Endothelial cell of umbilical vein (primary cell): ENCODE results near the gene TSPAN4. TPM values are rescaled to one million over a fixed set of nuclear protein-coding genes. Genes with fewer than 3 reads are reported as not detected.

Source experiments
- BruUV-seq: library from RNA; stranded (reverse); fragments of 400-500 nt; replicated peaks from 2 replicates; lab custom pipeline; 2021; lab: Mats Ljungman, UMichigan
- CTCF ChIA-PET: fragments of 300-600, 350-600 bp; sonication (Branson Sonifier 250); formaldehyde crosslinking; loops from one replicate; lab custom pipeline; 2021; ENCODE audit warnings: antibody characterized with exemption, inconsistent platforms; lab: Charles Lee
- POLR2A ChIA-PET: fragments of 300-600, 350-600 bp; sonication (Branson Sonifier 250); formaldehyde crosslinking; loops from one replicate; lab custom pipeline; 2021; ENCODE audit warnings: antibody characterized with exemption, inconsistent platforms; lab: Charles Lee
- DNase-seq: peaks from one replicate; pipeline ENCODE4 v3.0.0-alpha.2; 2011; ENCODE audit warnings: low read depth, low spot score
- FAIRE-seq: peaks from 2 replicates; lab custom pipeline; 2011; peaks lifted over from hg19 to GRCh38; lab: Jason Lieb, UNC
- H2AFZ ChIP-seq: 2 replicates; pipeline ENCODE4 v1.6.0; 2012; ENCODE audit warnings: low read depth, low read length, control low read depth, inconsistent platforms
- H3K27ac ChIP-seq: 2 replicates; pipeline ENCODE4 v1.5.1; 2011; ENCODE audit warnings: low read depth, mild to moderate bottlenecking, control low read depth, low read length, moderate library complexity; ENCODE audit not compliant: insufficient read depth
- H3K27me3 ChIP-seq, 2 experiments: 2 replicates each; pipeline versions ENCODE4 v1.6.0 to v1.6.1; 2011; ENCODE audit warnings: low read length in 2 of 2, mixed read lengths in 1 of 2; ENCODE audit not compliant: control insufficient read depth in 2 of 2, insufficient read depth in 2 of 2
- H3K36me3 ChIP-seq, 2 experiments: 2 replicates in 1 of 2; 3 replicates in 1 of 2; pipeline ENCODE4 v1.5.1; 2011; ENCODE audit warnings: low read length in 2 of 2, mild to moderate bottlenecking in 1 of 2, moderate library complexity in 1 of 2; ENCODE audit not compliant: control insufficient read depth in 2 of 2, insufficient read depth in 2 of 2; ENCODE audit errors: extremely low read depth in 1 of 2
- H3K4me1 ChIP-seq: 3 replicates; pipeline ENCODE4 v1.5.1; 2011; ENCODE audit warnings: mild to moderate bottlenecking, low read length; ENCODE audit not compliant: control insufficient read depth, insufficient read depth; ENCODE audit errors: extremely low read depth
- H3K4me2 ChIP-seq: 2 replicates; pipeline ENCODE4 v1.6.1; 2011; ENCODE audit warnings: low read length, control low read depth, mixed read lengths; ENCODE audit not compliant: insufficient read depth
- H3K4me3 ChIP-seq, 3 experiments: fragments of 200-600 bp in 1 of 3; sonication (generic), shearing (Covaris generic) in 1 of 3; replicated peaks in 1 of 3; 2 replicates each; pipeline ENCODE4 v1.5.1; 2011 to 2016; ENCODE audit warnings: control low read depth in 3 of 3, low read length in 3 of 3, mild to moderate bottlenecking in 2 of 3, inconsistent platforms in 1 of 3, low read depth in 1 of 3, moderate library complexity in 1 of 3; ENCODE audit not compliant: insufficient read depth in 1 of 3
- H3K79me2 ChIP-seq: 2 replicates; pipeline ENCODE4 v1.6.0; 2012; ENCODE audit warnings: low read length, inconsistent platforms; ENCODE audit not compliant: control insufficient read depth, insufficient read depth
- H3K9ac ChIP-seq: replicated peaks from 2 replicates; pipeline ENCODE3; 2011; ENCODE audit warnings: low read length, control low read depth; ENCODE audit not compliant: insufficient read depth; ENCODE audit errors: extremely low read depth
- H3K9me1 ChIP-seq: replicated peaks from 3 replicates; pipeline ENCODE4 v1.6.0; 2011; ENCODE audit warnings: mild to moderate bottlenecking, low read length; ENCODE audit not compliant: control insufficient read depth, insufficient read depth; ENCODE audit errors: extremely low read depth
- H3K9me3 ChIP-seq: replicated peaks from 2 replicates; pipeline ENCODE4 v1.5.1; 2012; ENCODE audit warnings: low read length, inconsistent platforms; ENCODE audit not compliant: control insufficient read depth, insufficient read depth
- H4K20me1 ChIP-seq: replicated peaks from 2 replicates; pipeline ENCODE3; 2011; ENCODE audit warnings: mild to moderate bottlenecking, low read length; ENCODE audit not compliant: control insufficient read depth, insufficient read depth; ENCODE audit errors: extremely low read depth
- EZH2 ChIP-seq: IDR thresholded peaks from 2 replicates; pipeline ENCODE4 v1.6.1; 2012; ENCODE audit warnings: borderline replicate concordance, low read depth, mild to moderate bottlenecking, moderate library complexity, low read length, inconsistent platforms; ENCODE audit not compliant: severe bottlenecking
- MYC ChIP-seq: IDR thresholded peaks from one replicate; pipeline ENCODE4 v1.6.1; 2011; ENCODE audit warnings: mild to moderate bottlenecking, low read depth, low read length
- dilution Hi-C: fragments of 300-500 bp; cut with MboI; formaldehyde crosslinking; loops from one replicate; pipeline ENCODE4 v1.15.0; 2019; ENCODE audit warnings: low sequenced_read_pairs; ENCODE audit not compliant: extremely low pct_ligation_motif_present
- intact Hi-C: fragments of 100-400 bp; cut with micrococcal nuclease; formaldehyde crosslinking; loops from one replicate; pipeline ENCODE4 v1.10.0; 2022
- polyA plus RNA-seq, 4 experiments: library from polyadenylated mRNA; depleted of rRNA in 3 of 4; stranded (reverse) in 3 of 4; unstranded in 1 of 4; fragments of >200 nt; gene quantifications; 2 replicates each; pipeline versions ENCODE4 v1.2.1 to v1.2.3, GENCODE V29; 2011 to 2012; ENCODE audit warnings: missing spikeins in 1 of 4
- total RNA-seq: library from RNA; stranded (reverse); gene quantifications from 2 replicates; pipeline ENCODE4 v1.2.3, GENCODE V29; 2021
- TF ChIP-seq, protein P1 (sequence below): IDR thresholded peaks from 2 replicates; pipeline ENCODE4 v1.6.1; 2011; ENCODE audit not compliant: insufficient read depth, insufficient read length

TSPAN4 gene
- total and polyA plus RNA-seq, 2 donors (not counting 3 experiments of a cell fraction or from before 2014, with no cell fraction given): 114 to 199 TPM

DNA sequence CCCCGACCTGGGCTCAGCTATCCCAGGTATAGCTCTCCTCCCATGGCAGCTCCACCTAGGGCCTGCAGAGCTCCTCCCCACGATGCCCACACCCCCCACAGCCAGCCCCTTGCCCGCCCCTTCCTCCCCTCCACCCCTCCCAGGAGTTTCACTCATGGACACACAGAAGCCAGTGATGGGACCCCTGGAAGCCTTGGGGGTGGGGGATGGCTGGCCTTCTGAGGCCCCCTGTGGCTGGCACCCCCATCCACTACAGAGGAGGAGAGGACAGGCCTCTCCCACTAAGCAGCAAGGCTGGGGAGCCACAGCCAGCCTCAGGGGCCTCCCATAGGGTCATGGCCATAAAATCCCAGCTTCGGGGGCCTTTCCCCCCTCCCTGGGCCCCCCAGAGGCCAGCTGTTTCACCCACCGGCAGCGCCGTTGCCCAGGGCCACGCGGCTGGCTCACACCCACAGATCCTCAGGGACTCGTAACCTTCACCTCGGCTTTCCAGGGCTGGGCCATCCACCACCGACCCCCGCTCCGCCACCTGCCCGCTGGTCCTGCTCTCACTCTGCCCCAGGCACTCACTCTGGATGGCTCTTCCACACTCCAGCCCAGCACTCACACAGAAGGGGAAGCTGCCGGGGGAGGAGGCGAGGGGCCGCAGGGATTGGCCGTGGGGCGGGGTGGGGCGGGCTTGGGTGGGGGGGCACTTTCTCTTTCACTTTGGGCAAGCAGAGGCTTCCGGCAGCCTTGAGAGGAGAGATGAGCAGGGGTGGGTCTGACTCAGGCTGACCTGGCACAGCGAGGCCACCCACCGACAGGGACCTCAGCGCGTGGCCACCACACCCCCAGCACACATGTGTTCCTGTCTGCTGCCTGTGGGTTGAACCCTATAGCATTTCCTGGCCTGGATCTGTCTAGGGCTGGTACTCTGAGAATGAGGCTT lies 46.8 kb upstream of the TSPAN4 start:
- ChIA-PET CTCF (interaction anchor here (2.0 to 2.1 kb wide), 2 partner anchors 10 to 12 kb away, joined by 9 read pairs; no protein-coding TSS in a partner anchor), POLR2A (no interaction called here)
- H3K79me2 ChIP-seq: peaks cover 11% of the 10 kb centered on the region
- H2AFZ ChIP-seq: peak overlapping the region; percentile 20
- H4K20me1 ChIP-seq: no peaks in the 10 kb centered on the region
- peak overlapping the region; percentile 54 for H3K4me2 ChIP-seq
- intact Hi-C loops (loop anchor here (2.0 kb wide), 1 partner anchor 13 kb away; no protein-coding TSS in a partner anchor), dilution Hi-C loops (no loop called here)
- H3K4me3 ChIP-seq: peak overlapping the region in 2 of 3 experiments; percentile 28 to 33
- H3K9ac ChIP-seq: peak overlapping the region; percentile 34
- TF ChIP-seq EZH2: no peak
- TF ChIP-seq MYC: peak; percentile 19
- TF ChIP-seq, protein P1, sequence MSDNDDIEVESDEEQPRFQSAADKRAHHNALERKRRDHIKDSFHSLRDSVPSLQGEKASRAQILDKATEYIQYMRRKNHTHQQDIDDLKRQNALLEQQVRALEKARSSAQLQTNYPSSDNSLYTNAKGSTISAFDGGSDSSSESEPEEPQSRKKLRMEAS: peak; percentile 8
- peaks cover 14% of the 10 kb centered on the region for H3K4me1 ChIP-seq
- no peaks in the 10 kb centered on the region for H3K27me3 ChIP-seq
- DNase-seq (peak; percentile 53), FAIRE-seq (peak; percentile 81)
- H3K9me3 ChIP-seq: no peaks in the 10 kb centered on the region
- no peaks in the 10 kb centered on the region for H3K9me1 ChIP-seq
- peak overlapping the region; percentile 39 for H3K27ac ChIP-seq
- peaks cover 0 to 5% of the 10 kb centered on the region in 2 experiments for H3K36me3 ChIP-seq
- BruUV-seq: no TSS peak
